NT2/D1 (cell line): ENCODE data around the gene KCNQ1.

Source experiments
- SUZ12 ChIP-seq: IDR thresholded peaks from 2 replicates; pipeline ENCODE4 v1.6.1; 2011; ENCODE audit not compliant: insufficient read length, insufficient read depth; ENCODE audit errors: extremely low read depth
- YY1 ChIP-seq: IDR thresholded peaks from 2 replicates; pipeline ENCODE4 v1.6.1; 2011; ENCODE audit not compliant: insufficient read length, insufficient read depth
- ZNF274 ChIP-seq: IDR thresholded peaks from 2 replicates; pipeline ENCODE4 v1.6.1; 2011; ENCODE audit warnings: mild to moderate bottlenecking, low read depth, low read length

DNA sequence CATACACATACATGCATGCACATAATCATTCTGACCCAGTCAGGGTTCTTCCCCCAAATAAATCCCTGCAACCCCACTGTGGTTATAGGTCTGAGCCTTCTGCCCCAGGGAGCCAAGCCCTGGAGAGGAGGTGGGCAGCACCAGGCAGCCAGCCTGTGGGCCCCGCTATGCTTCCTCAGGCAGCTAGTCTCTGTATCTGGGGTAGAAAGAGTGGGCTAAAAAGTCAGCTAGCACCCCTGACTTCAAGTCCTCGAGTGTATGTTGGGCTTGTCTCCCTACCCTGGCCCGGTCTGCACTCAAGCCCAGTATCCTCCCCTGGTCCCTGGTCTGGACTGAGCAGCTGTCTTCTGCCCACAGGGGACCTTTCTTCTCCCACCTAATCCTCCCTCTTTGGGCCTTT is 226.9 kb downstream of the KCNQ1 start:
- TF ChIP-seq ZNF274 (no peak), YY1 (no peak), SUZ12 (no peak)
